GM18867 (cell line): ENCODE measurements around the gene CEP131.

Experiments
- ATAC-seq: cut with Tn5 transposase; IDR thresholded peaks from one replicate; pipeline ENCODE4 v1.9.1; 2021; ENCODE audit warnings: mild to moderate bottlenecking, moderate library complexity; ENCODE audit not compliant: unreplicated experiment

The CEP131 gene

DNA sequence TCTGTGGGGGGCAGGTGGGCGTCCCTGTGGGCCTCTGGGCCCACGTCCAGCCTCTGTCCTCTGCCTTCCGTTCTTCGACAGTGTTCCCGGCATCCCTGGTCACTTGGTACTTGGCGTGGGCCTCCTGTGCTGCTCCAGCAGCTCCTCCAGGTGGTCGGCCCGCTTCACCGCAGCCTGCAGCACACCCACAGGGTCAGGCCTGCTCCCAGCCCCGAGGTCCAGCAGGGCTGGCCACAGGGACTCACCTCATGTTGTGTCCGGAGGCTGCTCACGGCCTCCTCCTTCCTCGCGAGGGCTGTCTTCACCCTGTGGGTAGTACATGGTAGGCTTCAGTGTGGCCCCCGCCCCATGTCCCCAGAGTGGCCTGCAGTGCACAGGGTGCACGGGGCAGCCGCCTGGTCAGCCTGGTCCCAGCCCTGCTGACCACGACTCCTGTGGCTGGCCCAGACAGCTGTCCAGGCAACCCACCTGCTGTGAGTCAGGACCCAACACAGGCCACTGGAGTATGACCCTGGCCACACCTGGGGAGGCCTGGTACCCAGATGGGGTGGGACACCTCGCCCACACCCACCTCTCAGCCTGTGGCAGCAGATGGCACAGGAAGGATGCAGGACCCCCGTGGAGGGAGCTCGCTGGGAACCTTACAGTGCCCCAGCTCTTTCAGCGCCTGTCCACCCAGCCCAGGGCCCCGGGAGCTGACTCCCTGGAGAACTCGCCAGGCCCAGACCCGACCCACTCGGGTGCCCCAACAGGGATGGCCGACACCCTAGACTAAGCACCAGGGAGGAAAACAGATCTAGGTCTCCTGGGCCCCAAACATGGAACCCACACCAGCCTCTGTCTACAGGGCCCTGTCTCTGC, 32.9 kb downstream of the CEP131 start:
- ATAC-seq = no peak

DNA sequence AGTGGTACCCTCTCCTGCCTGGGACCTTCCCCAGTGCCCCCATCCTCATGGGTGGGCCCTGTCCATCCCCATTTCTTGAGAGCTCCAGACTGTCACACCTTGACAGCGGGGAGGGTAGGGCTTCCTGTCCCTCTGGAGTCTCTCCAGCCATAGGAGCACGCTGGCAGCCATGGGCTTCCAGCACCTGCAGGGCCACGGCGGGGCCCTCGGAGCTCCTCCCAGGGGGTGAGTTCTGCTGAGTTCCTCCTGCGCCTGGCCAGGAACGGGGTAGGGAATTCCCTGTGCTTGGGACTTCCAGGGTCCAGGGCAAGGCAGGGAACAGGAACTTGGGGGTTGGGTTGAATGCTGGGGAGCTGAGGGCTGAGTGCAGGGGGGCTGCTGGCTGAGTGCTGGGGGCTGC, 33.7 kb downstream of the CEP131 start:
- ATAC-seq = no peak

DNA sequence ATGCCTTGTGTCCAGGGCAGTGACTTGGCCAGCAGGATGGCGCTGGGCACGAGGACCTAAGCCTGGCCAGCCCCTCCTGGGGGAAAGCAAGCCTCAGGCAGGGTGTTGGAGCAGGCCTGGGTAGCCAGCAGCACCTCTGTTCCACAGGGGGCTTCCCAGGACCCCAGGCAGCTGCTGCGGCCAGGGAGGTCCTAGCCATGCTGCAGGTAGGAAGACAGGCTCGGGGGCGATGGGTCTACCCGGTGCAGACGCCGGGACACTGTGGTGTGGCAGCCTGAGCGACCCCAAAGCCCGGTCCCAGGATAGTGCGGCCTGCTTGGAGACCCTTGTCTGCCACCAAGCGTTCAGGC, 34.3 kb downstream of the CEP131 start:
- ATAC-seq = no peak

DNA sequence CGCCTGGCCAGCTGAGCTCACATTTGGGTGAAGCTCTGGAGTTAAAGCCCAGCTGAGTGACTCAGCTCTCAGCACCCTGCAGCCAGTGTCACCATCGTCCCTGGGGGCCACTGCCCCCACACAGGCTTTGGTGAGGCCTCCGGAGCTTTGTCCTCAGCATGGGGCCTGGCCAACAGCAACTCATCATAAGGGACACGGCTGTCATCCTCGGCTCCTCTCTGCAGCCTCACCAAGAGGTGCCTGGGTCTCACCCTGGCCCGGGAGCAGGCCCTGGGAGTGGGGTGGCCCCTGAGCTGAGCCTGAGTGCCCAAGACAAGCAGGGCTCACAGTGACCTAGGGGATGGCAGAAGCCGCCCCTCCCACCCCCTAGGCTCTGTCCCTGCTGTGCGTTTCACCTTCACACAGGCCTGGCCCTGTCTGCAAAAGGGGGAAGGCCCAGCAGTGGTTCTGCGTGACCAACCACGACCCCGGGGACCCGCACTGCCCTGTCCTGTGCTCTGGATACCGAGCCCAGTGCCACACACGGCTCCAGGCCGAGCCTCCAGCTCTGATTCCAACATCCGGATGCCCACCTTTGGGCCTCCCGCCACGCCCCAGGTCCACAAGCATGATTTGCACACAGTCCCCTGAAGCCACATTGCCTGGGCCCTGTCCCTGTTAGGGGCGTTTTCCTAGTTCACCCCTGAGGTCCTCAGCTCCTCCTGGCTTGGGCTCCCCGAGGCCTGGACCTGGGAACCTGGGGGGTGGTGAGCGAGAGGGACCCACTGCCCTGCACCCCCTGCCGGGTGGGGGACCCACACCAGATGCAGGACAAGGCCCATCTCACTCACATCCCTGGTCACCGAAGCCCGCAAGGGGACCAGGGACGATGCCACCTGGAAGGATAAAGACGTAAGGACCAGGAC, 34.9 kb downstream of the CEP131 start:
- no peak for ATAC-seq

DNA sequence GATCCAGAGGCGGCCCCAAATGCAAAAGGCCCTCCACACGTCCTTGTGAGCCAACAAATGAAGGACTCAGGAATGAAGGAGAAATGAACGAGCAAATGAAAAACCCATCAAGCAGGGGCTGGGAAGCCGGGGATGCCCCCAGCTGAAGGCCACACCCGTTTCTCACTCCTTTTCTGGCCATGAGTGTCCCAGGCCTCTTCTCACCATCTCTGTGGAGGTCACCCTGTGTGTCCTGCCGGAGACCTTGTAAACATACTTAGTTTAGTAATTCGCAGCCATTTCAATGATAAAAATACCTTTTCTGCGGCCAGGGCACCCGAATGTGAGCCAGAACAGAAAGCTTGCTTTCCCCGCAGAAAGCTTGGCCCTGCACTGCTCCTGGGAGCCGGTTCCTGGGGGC, 35.6 kb downstream of the CEP131 start:
- no peak for ATAC-seq

DNA sequence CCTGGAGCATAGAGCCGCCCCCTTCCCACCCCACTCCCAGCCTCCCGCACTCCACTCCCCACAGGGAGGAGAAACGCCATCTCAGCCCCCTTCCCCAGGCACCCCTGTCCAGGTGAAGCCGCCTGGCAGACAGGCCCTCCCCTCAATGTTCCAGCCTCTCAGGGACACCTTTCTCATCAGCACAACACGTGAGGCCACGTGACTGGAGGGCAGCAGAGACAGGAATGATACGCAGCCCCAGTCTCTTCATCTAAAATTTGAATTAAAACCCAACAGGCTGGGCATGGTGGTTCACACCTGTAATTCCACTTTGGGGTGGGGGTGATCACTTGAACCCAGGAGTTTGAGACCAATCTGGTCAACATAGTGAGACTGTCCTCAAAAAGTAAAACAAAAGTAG, 36.6 kb downstream of the CEP131 start:
- ATAC-seq = no peak

DNA sequence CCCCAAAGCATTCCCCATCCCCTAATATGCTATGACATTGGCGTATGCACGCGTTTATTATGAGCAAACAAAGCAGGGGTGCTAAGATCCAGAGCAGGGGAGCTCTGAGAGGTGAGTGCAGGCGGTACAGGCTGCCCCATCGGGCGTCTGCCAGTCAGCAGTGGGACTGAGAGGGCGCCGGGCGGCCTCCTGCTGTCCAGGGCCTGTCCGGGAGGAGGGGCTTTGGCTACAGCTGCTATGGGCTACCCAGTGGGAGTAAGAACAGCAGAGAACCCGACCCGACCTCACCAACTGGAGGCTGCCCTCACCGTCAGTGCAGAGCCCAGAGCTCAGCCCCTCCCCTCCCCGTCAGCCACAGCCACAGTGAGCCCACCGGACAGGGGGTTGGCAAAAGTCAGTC, 38.2 kb downstream of the CEP131 start:
- ATAC-seq = no peak

DNA sequence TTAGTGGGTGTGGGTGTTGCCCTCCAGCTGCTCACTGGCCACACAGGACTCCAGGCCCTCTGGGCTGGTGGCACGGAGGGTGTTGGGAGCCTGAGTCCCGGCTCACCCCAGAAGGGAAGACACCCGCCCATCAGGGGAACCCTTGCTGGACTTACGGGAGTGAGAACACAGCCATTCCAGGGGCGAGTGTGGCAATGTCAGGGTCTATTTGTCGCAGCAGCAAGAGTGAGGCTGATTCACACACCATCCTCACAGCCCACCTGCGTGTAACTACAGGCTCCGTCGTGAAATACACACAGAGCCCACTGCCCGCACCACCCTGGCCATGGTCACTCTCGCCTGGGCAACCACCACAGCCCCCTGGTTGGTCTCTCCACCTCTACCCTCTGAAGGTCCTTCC, 39.0 kb downstream of the CEP131 start:
- no peak for ATAC-seq

DNA sequence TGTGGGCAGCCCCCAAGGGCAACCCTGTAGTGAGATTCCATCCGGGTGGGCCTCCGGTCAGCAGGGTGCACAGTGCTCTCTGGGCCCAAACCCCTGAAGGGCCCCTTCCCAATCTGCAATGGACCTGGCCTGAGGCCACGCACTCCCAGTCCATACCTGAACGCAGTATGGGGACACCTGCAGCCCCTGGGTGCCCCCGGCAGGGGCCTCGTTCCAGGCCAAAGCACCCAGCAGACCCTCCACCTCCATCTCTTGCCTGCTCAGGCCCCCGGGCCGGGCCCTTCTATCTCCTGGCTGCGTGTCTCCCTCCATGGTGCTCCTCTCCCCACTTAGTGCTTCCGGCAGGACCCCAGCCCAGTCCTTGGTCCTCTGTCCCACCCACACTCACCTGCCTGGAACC, 39.4 kb downstream of the CEP131 start:
- no peak for ATAC-seq

DNA sequence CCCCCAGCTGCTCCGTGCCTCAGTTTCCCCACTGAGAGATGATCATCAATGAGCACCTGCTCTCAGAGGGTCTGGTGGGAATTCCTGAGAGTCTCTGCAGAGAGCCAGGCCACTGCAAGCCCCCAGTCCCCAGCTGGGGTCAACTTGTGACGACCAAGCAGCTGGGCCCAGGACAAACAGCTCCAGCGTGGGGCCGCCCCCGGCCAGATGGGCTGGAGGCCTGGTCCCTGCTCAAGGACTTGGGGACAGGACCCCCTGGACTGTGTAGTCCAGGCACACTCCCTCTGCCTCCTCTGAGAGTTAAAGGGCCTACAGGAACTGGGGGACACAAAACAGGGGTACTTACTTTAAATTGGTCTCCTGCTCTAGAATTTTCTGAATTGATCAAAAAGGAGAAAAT, 40.2 kb downstream of the CEP131 start:
- ATAC-seq = no peak

DNA sequence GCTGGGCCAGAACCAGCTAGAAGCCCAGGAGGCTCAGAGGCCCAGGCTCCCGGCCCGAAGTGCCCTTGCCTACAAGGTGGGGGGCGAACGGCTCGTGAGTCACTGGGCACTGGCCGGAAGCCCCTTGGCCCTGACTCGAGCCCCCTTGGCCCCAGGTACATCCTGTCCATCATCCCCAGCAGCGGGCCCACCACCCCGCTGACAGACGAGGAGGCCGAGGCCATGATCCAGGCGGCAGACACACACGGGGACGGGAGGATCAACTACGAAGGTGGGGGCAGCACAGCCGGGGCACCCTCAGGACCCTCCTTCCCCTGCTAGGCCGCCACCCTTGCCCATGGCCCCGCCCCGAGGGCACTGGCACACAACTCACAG, 41.0 kb downstream of the CEP131 start:
- no peak for ATAC-seq

DNA sequence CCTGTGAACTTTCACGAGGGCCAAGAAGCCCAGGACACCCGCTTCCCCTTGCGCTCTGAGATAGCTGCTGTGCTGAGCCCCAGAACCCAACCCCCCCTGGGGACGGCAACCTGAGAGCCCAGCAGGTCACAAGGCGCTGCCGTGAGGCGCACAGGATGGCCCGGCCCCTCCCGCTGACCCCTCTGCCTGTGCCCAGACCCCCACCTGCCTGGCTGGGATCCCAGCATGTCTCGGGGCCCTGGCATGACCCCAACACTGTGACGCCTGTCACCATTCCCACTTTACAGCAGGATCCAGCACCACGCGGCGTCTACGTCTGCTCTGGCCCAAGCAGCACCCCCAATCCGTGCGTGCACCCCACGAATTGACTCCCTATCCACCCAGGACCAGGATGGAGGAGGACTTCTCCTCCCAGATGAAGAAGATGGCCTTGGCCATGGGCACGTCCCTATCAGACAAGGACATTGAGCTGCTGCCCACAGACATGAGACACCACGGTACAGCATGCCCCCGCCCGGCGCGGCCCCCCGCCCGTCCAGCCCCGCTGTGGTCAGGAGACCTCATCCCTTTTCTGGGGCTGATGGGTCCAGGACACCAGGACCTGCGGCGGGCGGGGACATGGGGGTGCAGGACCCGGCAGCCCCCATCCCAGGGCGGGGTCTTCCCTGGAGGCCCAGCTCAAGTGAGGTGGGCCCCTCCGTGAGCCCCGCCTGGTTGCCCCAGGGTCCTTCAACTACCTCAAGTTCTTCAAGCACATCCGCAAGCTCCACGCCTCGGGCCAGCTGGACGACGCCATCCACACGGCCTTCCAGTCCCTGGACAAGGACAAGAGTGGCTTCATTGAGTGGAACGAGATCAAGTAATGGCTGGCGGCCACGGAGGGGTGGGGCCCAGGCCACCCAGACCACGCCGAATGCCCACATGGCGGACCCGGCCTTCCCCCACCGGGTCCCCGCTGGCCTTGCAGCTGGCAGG, 41.6 kb downstream of the CEP131 start:
- no peak for ATAC-seq

DNA sequence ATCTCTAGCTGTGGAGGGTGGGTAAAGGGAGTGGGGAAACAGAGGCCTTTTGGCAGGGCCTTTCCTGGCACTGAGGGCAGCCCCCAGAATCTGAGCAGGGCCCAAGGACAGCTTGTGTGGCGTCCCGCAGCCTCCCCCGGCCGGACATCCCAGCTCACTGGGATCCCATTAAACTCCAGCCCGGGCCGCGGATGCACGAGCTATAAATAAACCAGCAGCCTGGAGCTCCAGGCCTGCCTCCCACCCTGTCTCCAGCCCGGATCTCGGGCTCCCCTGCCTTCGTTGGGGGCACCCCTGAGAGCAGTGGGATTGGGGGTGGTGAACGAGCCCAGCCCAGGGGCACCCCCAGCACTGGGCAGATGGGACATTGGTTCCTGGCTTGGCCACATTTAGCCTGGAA, 42.9 kb downstream of the CEP131 start:
- no peak for ATAC-seq

DNA sequence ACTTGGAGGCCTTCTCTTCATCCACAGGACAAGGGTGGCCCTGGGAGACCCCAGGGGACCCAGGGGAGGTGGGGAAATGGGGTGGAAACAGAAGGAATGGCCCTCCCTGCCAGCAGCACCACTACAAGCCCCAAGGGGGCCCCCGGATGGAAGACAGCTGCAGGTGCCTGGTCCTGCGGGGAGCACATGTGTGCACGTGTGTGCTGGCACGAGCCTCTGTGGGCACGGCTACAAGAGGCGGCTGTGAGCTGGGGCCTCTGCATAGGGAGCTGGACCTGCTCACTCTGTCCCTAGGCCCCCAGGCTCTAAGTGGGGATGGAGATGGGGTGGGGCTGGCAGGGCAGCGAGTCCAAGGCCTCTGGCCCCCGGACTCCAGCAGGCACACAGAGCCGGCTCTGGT, 43.5 kb downstream of the CEP131 start:
- ATAC-seq = no peak

DNA sequence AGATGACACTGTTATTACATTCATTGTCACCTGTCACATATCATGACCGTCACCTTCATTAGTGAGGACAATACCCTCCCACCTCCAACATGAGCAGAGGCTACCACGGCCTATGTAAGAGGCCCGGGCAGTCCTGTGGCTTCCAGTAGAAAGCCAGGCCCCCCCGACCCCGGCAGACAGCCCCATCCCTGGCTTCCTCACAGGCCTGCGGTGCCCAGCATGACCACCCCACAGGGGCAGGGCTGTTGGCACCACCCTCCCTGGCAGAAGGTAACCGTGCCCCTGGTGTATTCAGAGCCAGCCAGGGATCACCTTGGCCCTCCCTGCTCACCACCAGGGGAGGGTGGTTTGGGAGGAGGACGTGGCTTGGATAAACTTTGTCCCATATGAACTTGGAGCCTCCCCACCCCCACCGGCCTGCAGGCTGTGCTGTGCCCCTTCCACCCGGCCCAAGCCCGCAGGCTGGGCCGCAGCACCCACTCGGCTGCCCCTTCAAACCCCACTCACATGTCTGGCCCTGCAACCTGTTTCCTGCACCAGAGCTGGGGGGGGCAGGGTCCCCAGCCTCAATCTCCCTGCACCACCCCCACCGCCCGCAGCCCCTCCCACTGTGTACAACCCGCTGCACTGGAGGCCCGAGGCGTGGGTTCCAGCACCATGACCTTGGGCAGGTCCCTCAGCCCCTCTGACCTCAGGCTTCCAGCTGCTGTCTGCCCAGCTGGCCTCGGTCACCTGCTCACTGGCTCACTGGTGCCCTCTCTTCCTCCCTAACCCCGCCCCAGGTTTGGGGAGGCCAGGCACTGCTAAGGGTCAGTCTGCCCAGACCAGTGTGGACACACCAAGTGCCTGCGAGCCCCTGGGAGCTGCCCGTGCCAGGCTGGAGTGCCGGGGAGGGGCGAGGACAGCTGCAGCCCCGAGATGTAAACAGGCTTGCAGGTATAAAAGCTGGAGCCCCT, 44.4 kb downstream of the CEP131 start:
- no peak for ATAC-seq

DNA sequence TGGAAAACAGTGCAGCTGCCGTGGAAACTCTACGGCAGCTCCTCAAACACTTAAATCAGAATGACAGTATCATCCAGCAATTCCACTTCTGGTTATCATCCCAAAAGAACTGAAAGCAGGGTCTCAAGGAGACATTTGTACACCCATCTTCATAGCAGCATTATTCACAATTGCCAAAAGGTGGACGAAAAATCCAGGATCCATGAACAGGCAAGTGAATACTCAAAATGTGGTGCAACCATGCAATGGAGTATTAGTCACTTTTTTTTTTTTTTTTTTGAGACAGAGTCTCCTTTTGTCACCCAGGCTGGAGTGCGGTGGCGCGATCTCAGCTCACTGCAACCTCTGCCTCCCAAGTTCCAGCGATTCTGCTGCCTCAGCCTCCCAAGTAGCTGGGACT, 46.1 kb downstream of the CEP131 start:
- ATAC-seq = no peak

DNA sequence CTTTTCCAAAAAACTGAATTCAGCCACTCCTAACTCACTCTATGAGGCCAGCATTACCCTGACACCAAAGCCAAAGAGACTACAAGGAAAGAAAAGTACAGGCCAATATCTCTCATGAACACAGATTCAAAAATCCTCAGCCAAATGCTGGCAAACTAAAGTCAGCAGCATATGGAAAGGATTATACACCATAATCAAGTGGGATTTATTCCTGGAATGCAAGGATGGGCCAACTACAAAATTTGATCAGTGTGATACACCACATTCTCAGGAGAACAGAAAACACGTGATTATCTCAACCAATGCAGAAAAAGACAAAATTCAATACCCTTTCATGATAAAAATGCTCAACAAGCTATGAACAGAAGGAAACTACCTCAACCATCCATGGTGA, 49.0 kb downstream of the CEP131 start:
- ATAC-seq = no peak

DNA sequence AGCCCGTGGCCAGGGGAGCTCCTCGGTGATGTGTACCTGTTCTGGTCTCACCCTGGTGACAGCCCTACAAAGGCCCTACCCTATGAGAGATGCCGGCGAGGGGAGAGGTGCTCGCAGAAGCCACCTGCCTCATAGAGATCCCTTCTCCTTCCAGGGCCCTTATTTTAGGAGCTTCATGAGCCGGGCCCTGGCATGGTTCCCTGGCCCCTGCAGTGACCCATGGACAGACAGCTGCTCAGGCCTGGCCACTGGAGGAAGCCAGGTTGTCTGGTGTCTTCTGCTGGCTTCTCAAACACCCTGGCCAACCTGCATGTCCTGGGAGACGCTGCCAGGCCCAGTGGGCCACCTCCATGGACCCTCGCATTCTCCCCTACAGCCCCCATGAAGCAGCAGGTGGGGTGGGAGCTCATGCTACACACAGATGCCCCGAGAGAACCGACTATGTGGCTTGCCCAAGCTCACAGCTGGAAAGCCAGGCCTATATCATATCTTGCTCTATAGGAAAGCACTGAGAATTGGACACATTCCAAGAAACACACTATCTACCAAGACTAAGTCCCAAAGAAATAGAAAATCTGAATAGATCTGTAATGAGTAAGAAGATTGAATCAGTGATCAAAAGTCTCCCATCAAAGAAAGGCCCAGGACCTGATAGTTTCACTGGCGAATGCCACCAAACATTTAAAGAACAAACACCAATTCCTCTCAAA, 49.6 kb downstream of the CEP131 start:
- ATAC-seq = no peak

DNA sequence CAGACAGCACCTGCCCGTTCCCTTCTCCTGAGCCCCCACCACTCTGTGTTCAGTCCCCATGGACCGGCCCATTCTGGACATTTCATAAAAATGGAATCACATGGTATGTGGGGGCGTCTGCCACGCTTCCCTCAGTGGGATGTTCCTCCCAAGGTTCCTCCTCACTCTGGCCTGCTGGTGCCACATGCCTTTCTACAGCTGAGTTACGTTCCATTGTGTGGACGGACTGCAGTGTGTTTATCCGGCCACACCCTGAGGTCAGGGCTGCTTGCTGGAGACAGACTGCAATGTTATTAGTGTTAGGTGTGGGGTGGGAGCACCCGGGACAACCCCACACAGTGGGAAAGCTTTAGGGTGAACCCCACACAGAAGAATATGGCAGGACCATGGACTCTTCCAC, 50.8 kb downstream of the CEP131 start:
- ATAC-seq = no peak
